CD4-positive, alpha-beta T cell treated with Interleukin-6 at 100 ng/mL for 8 hours (primary cell): ENCODE measurements around the gene MYH3.

Source experiments
- DNase-seq: peaks from one replicate; pipeline ENCODE4 v3.0.0-alpha.2; 2020; ENCODE audit warnings: mixed read lengths, low spot score

The MYH3 gene

DNA sequence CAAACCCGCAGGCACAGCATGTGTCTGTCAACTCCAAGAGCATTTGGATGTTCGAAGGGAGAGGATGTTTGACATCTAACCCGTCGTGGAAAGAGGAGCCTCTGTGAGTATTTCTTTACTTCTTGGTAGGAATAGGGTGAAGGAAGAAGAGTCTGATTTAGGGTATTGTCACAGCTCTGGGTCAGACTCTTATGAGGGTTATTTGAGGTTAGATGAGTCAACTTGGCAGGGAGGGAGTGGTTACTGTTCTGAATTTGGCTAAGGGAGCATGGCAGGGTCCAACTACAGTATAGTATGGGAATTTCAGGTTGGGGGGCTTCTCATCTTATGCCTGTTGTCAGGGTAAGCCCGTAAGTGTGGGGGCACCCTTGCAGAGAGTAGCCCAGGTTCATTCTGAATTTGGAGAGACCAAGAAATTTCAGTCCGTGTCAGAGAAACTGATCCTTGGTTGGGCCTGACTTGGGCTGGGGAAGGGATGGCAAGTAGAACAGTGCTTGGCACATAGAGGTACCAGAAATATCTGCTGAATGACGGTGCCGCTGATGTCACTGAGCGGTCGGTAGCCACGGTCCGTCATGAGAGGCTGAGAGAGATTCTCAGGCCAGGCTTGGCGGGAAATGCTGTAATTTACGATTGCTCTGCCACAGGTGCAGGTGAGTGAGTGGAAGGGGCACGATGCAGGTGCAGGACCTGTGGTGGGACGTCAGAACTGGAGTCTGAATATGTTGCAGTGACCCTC is 43.2 kb downstream of the MYH3 start:
- no peak for DNase-seq

DNA sequence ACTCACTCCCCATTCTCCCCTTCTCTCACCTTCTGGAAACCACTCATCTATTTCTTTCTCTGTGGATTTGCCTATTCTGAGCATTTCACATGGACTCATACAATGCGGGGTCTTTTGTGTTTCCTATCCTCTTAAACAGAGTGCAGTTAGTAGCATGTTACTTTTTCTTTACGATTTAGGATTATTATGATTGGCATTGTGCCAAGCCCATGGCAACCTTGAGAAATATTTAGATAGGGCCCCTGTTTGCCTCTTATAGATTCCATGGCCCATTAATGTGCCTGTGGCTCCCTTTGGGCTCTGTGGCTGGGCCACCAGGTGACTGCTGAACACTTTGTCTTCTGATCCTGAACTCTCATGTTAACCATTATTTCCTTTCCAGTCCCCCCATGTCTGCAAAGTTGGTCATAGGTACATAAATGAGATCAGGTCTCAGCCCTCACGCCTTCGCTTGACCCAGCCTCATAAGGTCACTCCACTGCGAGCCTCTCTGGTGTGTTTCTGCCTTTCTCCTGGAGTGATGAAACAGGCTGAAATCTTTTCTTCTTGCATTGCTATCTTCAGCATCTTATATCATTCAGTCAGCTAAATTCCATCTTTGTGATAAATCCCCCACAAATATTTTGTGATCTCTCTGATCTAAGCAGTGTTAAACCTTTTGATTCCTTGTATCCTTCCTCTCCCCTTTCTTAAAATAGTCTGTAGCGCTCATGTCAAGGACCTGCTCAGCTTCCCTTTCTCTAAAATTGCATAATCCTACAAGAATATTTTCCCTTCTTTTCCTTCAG is 44.0 kb downstream of the MYH3 start:
- DNase-seq, result no peak

DNA sequence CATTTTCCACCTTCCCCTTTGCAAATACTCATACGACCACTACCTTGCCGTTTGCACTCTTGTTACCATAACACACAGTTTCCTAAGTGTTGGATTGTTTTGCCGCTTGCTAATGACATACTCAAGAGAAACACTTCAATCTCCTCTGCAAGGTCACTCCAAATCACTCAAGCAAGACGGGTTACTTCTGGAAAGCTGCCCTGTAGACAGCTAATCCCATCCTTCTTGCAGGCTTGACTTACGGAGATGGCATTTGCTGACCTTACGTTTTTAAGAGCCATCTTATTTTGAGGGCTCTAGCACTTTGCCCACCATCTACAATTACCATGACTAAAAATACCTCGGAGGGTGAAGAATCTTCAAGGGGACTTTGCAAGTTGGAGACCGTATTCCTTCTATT is 46.2 kb downstream of the MYH3 start:
- no peak for DNase-seq

- DNase-seq, result no peak
Measured at GRCh38 chr17:10608244-10608643, 48.9 kb downstream of the MYH3 start.

- DNase-seq, result no peak
Measured at GRCh38 chr17:10606110-10606509, 51.0 kb downstream of the MYH3 start.

DNA sequence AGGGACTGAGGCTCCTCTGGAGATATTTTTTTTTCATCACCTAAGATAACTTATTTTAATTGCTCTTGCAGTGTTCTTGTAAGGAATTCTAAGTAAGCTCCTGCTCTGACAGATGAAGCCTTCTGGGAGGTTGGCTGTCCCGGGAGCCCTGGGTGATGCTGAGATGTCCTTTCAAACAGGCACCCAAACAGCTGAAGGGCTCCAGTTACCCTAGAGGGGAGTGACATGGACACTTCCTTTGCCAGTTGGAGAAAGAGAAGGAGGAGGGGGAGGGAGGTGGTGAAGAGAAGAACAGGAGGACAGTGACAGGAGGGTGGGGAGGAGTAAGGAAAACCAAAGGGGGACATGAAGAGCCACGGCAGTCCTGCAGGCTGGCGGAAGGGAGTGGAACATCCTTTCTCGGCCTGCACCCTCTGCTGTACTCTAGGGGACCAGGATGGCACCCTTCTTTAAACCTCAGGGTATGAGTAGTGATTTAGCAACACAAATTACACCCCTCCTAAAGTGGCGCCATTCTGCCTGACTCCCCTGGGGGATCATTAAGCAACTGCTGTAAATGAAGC is 51.8 kb downstream of the MYH3 start:
- DNase-seq, result no peak

DNA sequence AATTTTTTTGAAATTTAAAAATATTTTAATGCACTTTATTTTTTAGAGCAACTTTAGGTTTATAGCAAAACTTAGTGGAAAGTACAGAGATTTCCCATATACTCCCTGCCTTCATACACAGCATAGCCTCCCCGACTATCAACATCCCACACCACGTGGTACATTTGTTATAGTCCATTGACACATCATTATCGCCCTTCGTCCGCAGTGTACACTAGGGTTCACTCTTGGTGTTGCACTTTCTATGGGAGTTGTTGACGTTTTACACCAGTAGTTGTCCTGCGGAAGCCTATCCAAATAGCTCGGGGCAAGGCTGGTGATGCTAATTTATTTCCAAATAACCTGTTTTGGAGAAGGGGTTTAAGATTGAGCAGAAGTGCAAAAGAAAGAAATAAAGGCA is 52.6 kb downstream of the MYH3 start:
- DNase-seq, result no peak

DNA sequence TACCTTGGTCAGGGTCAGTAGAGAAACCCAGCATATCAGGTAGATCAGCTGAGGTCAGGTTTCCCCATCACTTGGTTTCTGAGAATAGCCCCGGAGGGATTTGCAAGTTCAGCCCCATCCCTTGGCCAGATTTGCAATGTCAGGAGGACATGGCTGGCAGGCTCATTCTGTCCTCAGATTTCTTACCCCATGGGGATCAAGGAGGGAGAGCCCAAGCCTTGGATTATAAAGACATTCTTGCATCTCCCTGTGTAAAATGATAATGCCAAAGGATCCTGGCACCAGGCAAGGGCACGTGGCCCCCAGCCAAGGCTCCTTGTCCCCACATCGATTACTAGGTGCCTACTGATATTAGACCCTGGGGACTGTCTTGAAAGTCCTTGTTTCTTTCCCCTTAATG is 53.2 kb downstream of the MYH3 start:
- DNase-seq, result no peak

DNA sequence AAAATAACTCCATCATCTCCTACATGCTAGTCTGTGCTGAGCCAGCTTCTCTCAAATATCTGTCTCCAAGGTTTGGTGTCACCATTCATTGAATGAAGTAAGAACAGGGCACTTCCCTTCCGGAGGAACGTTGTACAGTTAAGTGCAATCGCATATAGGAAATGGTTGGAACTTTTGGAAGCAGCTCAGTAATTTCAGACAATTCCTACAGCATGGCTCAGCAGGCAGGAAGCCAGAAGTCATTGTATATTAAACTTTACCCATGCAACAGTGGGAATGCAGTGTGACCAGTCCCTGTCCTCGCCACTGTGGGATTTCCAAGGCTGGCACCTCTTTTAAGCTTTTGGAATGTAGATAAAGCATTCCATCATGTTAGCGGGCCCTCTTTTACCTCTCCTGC is 56.5 kb downstream of the MYH3 start:
- no peak for DNase-seq

GRCh38 chr17:10598621-10599020 is 58.5 kb downstream of the MYH3 start:
- no peak for DNase-seq

DNA sequence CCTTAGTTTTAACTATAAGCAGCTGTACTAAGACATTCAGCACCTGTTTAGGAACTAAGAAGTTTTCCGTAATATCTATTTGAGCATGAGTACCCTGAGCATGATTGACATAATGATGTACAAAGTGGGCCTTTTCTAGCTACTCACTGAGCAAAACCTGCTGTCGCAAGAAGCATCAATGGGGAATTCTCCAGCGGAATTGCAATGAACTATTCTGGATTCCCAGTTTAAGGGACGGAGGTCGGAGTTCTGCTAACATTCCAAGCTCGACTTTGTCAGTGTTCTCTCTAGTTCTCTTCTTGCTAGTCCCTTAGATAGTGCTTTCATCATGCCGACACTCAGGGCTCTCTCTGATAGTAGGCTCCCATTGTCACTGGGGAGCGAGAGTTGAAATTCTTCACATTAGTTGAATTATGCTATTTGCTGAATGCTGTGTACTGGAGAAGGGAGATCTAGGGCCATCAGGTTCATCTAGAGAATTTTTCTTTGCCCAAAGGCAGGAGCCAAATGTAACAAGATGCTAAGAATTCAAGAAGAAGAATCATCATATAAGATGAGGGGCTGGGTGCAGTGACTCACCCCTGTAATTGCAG is 67.5 kb downstream of the MYH3 start:
- DNase-seq, result no peak

- no peak for DNase-seq
Measured at GRCh38 chr17:10585529-10585928, 71.6 kb downstream of the MYH3 start.

GRCh38 chr17:10583834-10584233 is 73.3 kb downstream of the MYH3 start:
- no peak for DNase-seq

DNA sequence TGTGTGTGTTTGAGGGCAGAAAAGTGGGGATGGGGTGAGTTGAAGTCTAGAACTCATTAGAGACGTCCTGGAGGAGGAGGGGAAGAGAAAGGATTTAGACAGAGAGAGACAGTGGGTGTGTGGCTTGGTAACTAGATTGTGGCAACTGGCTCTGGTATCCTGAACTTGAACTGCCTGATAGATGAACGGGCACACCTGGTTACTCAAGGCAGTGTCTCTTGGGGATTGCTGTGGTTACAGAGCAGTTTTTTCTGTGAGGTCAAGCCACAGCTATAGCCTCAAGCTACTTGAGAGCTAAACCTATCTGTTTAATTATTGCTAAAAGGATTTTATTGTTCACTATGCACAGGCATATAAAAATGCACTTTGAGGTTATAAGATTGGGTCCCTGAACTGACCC is 77.8 kb downstream of the MYH3 start:
- DNase-seq, result no peak
